SK-N-SH treated with all-trans-retinoic acid at 6 μM for 48 hours (cell line): ENCODE data around the gene CFAP100.

Experiments
- ESRRG ChIP-seq: fragments of 250-450 bp; sonication (Bioruptor Pico); IDR thresholded peaks from 2 replicates; pipeline ENCODE4 v1.6.1; 2021; ENCODE audit warnings: mild to moderate bottlenecking
- GLIS3 ChIP-seq: fragments of 250-450 bp; sonication (Bioruptor Pico); IDR thresholded peaks from 2 replicates; pipeline ENCODE4 v1.5.0; 2020; ENCODE audit warnings: mild to moderate bottlenecking, moderate library complexity
- OSR1 ChIP-seq: fragments of 250-450 bp; sonication (Bioruptor Pico); IDR thresholded peaks from 2 replicates; pipeline ENCODE4 v1.8.0; 2022; ENCODE audit warnings: moderate library complexity, mild to moderate bottlenecking, inconsistent platforms
- TF ChIP-seq, protein P1 (sequence below): fragments of 250-450 bp; sonication (Bioruptor Pico); IDR thresholded peaks from 2 replicates; pipeline ENCODE4 v1.5.0; 2020; ENCODE audit warnings: mild to moderate bottlenecking, moderate library complexity

DNA sequence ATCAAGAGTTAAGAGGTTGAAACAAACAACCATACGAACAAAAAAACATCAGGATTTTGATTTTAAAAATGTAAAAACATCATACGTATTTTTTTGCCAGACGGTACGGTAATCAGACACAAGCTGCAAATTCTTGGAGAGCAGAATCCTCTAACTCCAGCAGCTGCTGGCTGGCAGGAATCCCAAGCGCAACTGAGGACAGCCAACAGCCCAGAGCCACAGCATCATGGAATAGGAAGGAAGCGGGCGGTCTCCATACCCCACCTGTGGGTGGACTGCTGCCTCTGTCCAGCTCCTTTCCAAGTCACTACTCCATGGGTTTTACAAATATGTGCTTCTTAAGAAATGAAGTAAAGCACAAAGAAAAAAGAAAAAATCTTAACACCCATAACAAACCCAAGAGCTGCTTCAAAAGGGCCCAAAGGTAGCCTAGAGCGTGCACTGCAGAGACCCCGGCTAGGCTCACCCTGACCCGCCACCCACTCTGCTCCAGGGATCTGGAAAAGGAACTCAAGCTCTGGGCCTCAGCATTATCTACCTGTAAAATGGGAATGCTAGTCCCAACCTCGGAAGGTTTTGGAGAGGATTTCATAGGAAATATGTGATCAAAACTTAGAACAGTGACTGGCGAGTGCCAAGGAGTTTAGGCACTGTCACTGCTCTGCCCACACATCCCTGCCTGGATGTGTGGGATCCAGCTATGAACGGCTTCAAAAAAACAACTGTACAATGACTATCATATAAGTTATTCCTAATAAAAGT lies 47.6 kb downstream of the CFAP100 start:
- TF ChIP-seq, protein P1, sequence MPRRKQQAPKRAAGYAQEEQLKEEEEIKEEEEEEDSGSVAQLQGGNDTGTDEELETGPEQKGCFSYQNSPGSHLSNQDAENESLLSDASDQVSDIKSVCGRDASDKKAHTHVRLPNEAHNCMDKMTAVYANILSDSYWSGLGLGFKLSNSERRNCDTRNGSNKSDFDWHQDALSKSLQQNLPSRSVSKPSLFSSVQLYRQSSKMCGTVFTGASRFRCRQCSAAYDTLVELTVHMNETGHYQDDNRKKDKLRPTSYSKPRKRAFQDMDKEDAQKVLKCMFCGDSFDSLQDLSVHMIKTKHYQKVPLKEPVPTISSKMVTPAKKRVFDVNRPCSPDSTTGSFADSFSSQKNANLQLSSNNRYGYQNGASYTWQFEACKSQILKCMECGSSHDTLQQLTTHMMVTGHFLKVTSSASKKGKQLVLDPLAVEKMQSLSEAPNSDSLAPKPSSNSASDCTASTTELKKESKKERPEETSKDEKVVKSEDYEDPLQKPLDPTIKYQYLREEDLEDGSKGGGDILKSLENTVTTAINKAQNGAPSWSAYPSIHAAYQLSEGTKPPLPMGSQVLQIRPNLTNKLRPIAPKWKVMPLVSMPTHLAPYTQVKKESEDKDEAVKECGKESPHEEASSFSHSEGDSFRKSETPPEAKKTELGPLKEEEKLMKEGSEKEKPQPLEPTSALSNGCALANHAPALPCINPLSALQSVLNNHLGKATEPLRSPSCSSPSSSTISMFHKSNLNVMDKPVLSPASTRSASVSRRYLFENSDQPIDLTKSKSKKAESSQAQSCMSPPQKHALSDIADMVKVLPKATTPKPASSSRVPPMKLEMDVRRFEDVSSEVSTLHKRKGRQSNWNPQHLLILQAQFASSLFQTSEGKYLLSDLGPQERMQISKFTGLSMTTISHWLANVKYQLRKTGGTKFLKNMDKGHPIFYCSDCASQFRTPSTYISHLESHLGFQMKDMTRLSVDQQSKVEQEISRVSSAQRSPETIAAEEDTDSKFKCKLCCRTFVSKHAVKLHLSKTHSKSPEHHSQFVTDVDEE: no peak
- TF ChIP-seq OSR1 (CRISPR knock-in tag) (no peak), GLIS3 (CRISPR knock-in tag) (no peak), ESRRG (CRISPR knock-in tag) (no peak)
